Left renal pelvis (tissue), 4 donors: ENCODE data around the gene BACH2. TPM values are rescaled to one million over a fixed set of nuclear protein-coding genes. Genes with fewer than 3 reads are reported as not detected.
A peak's percentile ranks its signal among the peaks of the same experiment; 100 is the strongest.
"Not testable (repeated sequence)": the region's sequence is repeated elsewhere in the genome, so short reads cannot be mapped to it uniquely, and the experiment has no call there.

Experiments used
- DNase-seq, 4 donors: peaks; one replicate each; pipeline ENCODE4 v3.0.0-alpha.2; 2013; ENCODE audit warnings: low read depth in 4 of 4, low spot score in 3 of 4
- polyA plus RNA-seq, 4 donors: library from polyadenylated mRNA; unstranded; fragments of 120-200 nt; gene quantifications; one replicate each; pipeline ENCODE4 v1.2.1, GENCODE V29; 2013; ENCODE audit not compliant: insufficient read length in 4 of 4

BACH2 gene
- polyA plus RNA-seq, 4 donors = 9.0 to 11.5 (median 10.7) TPM

DNA sequence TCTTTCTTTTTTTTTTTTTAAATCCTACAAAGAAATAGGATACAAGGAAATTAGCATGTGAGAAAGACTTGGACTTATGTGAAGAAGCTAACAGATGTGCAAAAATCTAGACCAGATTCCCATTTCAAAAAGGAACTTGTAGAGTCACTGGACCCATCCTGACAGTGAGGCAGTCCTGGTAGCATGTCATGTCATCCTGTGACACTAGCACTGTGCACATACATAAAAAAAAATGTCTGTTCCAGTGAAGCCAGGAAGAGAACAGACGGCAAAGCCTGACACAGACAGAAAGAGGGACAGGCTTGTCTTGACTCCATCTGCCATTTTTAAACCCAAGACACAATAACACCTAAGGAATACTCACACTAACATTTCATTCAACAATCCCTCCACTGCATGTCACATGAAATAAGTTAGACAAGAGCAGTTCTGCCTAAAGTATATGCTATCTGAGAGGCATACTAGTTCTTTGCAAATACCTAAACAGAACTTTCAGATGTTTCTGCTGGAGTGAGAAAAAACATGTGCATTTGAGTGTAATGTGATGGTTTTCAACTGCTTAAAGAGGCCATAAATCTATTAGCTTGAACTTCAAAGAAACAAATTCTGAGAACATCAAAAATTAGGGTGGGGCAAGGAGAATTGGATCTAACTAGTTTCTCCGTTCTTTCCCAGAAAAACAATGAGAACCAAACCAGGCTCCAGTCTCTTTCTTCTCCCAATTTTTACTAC, 159.6 kb downstream of the BACH2 start:
- DNase-seq = peak in 1 of 4 donors; percentile 16

GRCh38 chr6:90136176-90136575, 160.5 kb downstream of the BACH2 start:
- no peak for DNase-seq

DNA sequence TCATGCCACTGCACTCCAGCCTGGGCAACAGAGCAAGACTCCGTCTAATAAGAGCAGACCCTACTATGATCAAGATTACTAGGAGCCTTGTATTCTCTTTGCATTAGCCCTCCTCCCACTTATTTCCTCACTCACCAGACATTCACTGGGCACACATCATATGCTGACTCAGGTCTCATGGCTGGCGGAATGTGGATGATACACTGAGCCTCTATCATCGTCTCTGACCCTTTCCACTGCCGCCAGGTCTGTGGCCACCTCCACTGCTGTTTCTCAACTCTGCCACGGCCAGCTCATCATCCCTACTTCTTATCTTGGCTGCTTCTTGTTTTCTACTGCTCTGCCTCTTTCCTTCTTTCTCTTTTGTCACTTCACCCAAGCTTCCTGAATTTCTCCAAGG, 161.0 kb downstream of the BACH2 start:
- DNase-seq = no peak

GRCh38 chr6:90133664-90134063, 163.0 kb downstream of the BACH2 start:
- not testable (repeated sequence) for DNase-seq

DNA sequence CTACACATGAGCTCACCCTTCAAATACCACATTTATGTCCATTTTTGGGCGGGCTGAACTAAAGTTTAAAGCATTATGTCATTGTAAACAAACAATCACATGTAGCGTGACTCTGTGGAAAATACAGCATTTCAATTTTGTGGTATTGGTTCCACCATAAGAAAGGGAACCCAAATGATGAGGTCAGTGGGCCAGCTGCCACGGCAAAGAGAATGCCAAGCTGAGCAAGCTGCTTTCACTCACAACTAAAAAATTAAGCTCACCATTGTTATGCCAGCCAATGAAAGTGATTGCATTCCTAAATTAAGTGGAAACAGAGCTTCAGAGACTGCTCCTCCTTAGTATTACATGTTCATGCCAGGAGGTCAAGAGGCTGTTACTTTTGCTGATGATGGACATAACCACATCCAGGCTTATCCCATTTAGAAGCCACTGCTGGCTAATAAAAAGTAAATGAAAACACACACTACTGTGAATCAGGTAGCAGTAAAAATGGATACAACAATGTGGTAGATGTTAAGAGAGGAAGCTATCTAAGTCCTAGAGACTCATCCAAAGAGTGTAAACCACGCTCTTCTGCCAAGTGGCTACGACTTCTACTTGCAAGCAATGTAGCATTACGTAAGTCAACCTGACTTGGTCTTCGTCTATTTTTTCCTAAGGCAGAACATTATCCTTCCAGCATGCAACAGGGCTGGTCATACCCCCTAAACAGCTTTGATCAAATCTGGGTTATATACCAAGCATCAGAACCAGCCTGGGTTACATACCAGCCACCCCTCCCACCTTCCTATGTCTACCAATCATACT, 164.8 kb downstream of the BACH2 start:
- DNase-seq = no peak

- no peak for DNase-seq
Measured at GRCh38 chr6:90131125-90131524, 165.5 kb downstream of the BACH2 start.

DNA sequence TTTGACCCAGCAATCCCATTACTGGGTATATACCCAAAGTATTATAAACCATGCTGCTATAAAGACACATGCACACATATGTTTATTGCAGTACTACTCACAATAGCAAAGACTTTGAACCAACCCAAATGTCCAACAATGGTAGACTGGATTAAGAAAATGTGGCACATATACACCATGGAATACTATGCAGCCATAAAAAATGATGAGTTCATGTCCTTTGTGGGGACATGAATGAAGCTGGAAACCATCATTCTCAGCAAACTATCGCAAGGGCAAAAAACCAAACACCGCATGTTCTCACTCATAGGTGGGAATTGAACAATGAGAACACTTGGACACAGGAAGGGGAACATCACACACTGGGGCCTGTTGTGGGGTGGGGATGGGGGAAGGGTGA, 168.0 kb downstream of the BACH2 start:
- not testable (repeated sequence) for DNase-seq

GRCh38 chr6:90127595-90127994, 169.0 kb downstream of the BACH2 start:
- DNase-seq = no peak

DNA sequence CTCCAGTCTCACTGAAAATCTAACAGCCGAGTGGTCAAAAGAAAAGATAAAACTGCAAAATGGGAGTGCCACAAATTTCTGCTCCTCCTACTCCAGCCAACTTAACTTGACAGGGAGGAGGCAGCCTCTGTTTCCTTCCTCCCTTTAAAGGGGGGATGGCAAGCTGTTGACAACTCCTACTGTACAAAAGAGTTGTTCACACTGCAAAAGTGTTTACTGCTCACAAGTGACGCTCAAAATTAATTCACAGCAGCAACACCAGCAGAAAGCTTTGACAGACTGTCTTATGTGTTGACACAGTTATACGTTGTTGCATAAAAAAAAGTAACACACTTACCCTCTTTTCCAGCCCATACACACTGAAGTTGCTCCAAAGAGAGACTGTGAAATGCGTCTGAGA, 169.8 kb downstream of the BACH2 start:
- no peak for DNase-seq

- no peak for DNase-seq
Measured at GRCh38 chr6:90126181-90126580, 170.5 kb downstream of the BACH2 start.

- no peak for DNase-seq
Measured at GRCh38 chr6:90124874-90125510, 171.7 kb downstream of the BACH2 start.

GRCh38 chr6:90123831-90124230, 172.8 kb downstream of the BACH2 start:
- no peak for DNase-seq

DNA sequence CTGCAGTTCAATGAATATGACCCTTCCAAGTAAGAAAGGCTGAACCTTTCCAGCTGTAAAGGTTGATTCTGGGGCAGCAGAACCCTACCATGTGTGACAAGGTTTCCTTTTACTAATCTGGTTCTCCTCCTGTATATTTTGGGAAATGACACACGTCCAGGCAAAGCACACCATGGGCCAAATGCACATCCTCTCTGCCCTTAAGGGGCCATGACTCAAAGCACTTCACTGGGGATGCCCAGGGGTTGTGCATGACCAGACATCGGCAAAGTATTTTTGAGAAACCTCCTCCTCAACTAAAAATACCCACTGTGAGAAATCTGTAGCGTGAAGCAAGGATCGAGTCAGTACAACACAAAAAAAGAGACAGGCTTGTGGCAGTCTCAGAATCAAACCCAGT, 174.7 kb downstream of the BACH2 start:
- no peak for DNase-seq

DNA sequence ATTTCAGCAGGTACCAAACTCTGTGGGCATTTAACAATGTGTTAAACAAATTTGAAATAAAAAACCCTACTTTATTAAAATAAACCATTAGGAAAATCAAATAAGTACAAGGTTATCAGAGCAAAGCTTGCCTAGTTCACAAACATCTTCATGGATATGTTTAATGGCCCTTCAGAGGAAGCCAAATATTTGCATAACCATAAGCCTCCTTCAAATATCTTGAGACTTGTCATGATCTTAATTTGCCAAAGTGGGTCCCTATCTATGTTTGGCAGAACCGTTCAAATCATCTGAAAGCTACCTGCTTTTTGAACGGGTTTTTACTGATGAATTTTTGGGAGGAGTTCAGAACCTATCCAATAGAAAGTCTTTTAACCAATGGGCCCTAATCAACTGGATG, 176.3 kb downstream of the BACH2 start:
- no peak for DNase-seq

GRCh38 chr6:90119618-90120017, 177.0 kb downstream of the BACH2 start:
- DNase-seq = no peak

DNA sequence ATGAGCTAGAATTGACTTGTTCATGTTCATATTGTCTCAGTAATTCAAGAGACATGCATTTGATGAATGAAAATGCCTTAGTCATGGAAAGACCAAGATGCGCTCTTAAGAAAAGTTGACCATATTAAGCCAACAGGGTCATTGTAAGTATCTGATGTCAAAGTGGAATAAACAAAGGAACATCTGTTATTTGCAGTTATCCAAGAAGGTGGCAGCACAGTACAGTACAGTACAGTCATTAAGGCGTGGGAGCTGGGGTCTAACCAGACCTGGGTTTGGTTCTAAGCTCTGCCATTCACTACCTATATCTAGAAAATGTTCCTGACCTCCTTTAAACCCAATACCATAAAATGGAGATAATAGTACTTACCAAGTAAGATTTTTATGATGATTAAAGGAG, 178.1 kb downstream of the BACH2 start:
- no peak for DNase-seq

DNA sequence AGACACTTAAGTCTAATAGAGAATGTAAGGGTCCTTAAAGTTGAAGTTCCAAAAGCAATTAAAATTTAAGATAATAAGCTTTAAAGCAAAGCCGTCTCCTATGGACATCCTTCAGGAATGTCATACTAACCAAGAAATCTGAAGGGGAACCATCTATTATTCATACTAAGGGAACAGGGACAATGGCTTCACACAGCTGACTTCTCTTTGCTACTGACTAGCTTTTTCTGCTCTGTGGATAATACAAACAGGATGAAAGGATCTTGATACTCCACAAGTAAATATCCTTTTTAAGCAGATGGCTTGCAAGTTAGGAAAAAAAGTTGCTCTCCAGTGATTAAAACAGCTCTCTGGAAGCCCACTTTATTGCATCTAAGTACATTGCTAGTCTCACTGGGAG, 178.6 kb downstream of the BACH2 start:
- no peak for DNase-seq

GRCh38 chr6:90116126-90116525, 180.5 kb downstream of the BACH2 start:
- not testable (repeated sequence) for DNase-seq

DNA sequence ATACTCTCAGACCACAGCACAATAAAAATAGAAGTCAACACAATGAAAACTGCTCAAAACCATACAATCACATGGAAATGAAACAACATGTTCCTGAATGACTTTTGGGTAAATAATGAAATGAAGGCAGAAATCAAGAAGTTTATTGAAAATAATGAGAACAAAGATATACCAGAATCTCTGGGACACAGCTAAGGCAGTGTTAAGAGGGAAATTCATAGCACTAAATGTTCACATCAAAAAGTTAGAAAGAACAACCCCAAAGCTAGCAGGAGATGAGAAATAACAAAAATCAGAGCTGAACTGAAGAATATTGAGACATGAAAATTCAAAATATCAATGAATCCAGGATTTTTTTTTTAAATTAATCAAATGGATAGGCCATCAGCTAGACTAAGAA, 183.3 kb downstream of the BACH2 start:
- DNase-seq = no peak

DNA sequence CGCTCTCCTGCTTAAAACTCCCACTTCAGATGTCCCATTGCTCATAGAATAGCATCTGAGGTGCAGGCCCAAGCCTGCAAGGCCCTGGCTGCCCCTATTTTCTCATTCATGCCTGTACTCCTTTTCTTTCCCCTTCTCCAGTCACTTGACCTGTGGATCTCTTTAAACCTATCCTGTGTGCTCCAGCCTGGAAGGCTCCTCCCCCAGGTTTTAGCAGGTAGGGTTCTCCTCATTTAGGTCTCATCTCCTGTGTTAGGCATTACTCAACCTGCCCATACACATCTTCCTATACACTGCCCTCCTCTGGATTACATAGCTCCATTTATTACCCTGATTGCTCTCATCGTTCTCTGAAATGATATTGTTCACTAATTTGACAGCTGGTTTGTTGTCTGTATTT, 185.3 kb downstream of the BACH2 start:
- DNase-seq = no peak

GRCh38 chr6:90110971-90111370, 185.7 kb downstream of the BACH2 start:
- DNase-seq = no peak

GRCh38 chr6:90109141-90109540, 187.5 kb downstream of the BACH2 start:
- no peak for DNase-seq
